Measurements from ENCODE around the gene SF3B5.
"Not testable (repeated sequence)": the region's sequence is repeated elsewhere in the genome, so short reads cannot be mapped to it uniquely, and the experiment has no call there.

Gene SF3B5

GRCh38 chr6:144104898-144105487, 9.6 kb upstream of the SF3B5 start:
- DNase-seq (ENCODE audit: low read depth, low spot score): no peak

DNA sequence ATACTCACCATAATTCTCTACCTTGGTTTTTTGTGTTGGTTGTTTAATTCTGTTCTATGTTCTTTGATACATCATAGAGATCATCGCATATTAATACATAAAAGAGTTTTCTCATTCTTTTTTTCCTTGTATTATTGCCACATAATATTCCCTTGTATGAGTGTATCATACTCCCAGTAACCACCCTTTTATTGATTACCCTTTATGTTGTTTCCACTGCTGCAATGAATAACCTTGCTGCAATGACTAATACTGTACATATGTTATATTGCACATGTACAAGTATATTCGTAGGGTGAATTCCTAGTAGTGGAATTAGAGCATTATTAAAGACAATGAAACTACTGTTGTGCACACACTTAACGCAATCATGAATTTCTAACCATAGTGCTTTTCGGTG, 9.1 kb upstream of the SF3B5 start:
- no peak for DNase-seq (ENCODE audit: low read depth, low spot score)

DNA sequence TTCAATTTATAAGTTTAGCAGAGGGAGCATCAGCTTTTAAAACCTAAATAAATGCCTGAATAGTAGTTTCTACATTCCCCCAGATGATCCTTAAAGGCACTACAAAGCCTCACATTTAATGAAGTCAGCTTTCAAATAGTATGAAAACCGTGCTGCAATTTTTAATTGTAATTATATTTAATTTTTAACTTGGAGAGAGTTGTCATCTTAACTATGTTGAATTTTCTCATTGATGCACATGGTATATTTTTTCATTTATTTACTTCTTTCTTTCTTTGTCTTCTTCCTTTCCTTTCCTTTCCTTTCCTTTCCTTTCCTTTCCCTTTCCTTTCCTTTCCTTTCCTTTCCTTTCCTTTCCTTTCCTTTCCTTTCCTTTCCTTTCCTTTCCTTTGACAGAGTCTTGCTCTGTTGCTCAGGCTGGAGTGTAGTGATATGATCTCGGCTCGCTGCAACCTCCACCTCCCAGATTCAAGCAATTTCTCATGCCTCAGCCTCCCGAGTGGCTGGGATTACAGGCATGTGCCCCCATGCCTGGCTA, 7.7 kb upstream of the SF3B5 start:
- no peak for DNase-seq (ENCODE audit: low read depth, low spot score)

- DNase-seq (ENCODE audit: low read depth, low spot score): no peak
These were observed 3.6 kb upstream of the SF3B5 start for GRCh38 chr6:144098993-144099392.

- DNase-seq (ENCODE audit: low read depth, low spot score): no peak
These were observed 641 bp downstream of the SF3B5 start for GRCh38 chr6:144094731-144095133.

- no peak for DNase-seq (ENCODE audit: low read depth, low spot score)
These were observed 1.7 kb downstream of the SF3B5 start for GRCh38 chr6:144093658-144094057.

GRCh38 chr6:144093236-144093635, 2.1 kb downstream of the SF3B5 start:
- DNase-seq (ENCODE audit: low read depth, low spot score): no peak

GRCh38 chr6:144090384-144090783, 5.0 kb downstream of the SF3B5 start:
- no peak for DNase-seq (ENCODE audit: low read depth, low spot score)

DNA sequence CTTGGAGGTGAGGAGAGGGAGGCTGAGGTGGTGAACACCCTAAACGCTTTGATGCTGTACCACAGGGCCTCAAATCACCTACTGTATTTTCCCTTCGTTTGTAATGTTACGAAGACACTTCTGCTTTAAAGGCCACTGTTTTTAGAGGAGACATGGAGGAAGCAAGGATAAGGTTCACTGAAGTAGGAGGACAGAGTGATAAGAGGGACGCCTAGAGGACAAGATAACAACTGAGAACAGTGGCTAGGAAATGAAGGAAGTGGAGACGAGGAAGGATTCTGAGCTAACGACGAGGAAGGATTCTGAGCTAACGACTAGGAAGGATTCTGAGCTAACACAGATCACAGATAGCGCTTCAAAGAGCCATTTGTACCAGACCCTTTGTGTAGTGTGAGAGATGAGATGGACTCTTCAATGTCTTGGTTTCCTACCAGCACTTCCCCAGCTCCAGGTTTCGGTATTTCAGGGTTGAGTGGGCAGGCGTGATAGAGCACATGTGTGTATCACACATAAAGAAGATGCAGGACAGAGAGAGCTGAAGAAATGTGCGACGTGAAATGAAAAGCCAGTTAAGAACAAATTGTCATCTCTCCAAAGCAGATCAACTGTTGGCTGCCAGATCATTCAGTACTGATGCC, 7.5 kb downstream of the SF3B5 start:
- no peak for DNase-seq (ENCODE audit: low read depth, low spot score)

GRCh38 chr6:144086959-144087358, 8.4 kb downstream of the SF3B5 start:
- no peak for DNase-seq (ENCODE audit: low read depth, low spot score)

- no peak for DNase-seq (ENCODE audit: low read depth, low spot score)
These were observed 12.2 kb downstream of the SF3B5 start for GRCh38 chr6:144083172-144083571.

- DNase-seq (ENCODE audit: low read depth, low spot score): not testable (repeated sequence)
These were observed 13.0 kb downstream of the SF3B5 start for GRCh38 chr6:144082412-144082811.

GRCh38 chr6:144077871-144078270, 17.5 kb downstream of the SF3B5 start:
- no peak for DNase-seq (ENCODE audit: low read depth, low spot score)

GRCh38 chr6:144075875-144076274, 19.5 kb downstream of the SF3B5 start:
- DNase-seq (ENCODE audit: low read depth, low spot score): no peak

- no peak for DNase-seq (ENCODE audit: low read depth, low spot score)
These were observed 20.2 kb downstream of the SF3B5 start for GRCh38 chr6:144075187-144075586.

GRCh38 chr6:144073024-144073423, 22.3 kb downstream of the SF3B5 start:
- no peak for DNase-seq (ENCODE audit: low read depth, low spot score)

DNA sequence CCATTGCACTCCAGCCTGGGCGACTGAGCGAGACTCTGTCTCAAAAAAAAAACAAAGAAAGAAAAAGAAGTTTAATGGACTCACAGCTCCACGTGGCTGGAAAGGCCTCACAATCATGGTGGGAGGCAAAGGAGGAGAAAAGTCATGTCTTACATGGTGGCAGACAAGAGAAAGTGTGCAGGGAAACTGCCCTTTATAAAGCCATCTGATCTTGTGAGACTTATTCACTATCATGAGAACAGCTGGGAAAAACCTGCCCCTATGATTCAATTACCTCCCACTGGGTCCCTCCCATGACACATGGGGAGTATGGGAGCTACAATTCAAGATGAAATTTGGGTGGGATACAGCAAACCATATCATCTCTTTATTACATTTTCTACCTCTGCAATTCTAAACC, 25.9 kb downstream of the SF3B5 start:
- DNase-seq (ENCODE audit: low read depth, low spot score): no peak

DNA sequence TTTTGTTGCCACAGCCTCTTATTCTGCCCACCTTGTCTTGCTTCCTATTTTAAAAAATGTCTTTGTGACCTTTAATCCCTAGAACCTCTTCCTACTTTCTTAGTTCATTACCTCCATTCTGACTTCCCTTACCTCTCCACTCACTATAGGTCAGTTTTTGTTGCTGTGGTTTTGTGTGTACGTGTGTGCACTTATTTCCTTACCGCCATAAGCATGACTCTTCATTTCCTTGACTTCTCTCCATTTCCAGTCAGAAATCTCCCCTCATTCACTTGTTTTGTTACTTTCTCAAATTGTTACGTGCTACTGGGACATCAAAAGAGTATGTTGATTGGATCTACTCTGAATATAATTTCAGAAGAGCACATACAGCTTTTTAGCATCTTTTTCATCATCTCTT, 26.6 kb downstream of the SF3B5 start:
- DNase-seq (ENCODE audit: low read depth, low spot score): no peak

- DNase-seq (ENCODE audit: low read depth, low spot score): no peak
These were observed 28.5 kb downstream of the SF3B5 start for GRCh38 chr6:144066741-144067484.

GRCh38 chr6:144066255-144066654, 29.1 kb downstream of the SF3B5 start:
- no peak for DNase-seq (ENCODE audit: low read depth, low spot score)

DNA sequence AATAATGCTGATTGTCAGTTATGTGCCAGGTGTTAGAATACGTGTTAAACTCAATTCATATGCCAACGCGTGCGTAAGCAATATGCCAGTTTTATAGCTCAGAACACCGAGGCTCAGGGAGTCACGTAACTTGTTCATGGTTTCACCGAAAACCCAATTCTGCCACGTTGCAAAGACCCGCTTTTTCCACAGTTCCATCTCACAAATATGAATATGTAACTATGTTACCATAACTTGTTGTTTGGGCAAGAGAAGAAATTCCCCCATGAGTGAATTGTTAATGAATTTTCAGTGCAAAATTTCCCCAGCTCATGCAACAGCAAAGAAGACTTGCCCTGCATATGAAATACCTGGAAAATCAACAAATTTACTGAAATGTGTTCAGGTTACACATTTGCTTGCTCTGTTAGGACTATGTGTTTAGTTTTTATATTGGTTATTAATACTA, 30.1 kb downstream of the SF3B5 start:
- no peak for DNase-seq (ENCODE audit: low read depth, low spot score)

DNA sequence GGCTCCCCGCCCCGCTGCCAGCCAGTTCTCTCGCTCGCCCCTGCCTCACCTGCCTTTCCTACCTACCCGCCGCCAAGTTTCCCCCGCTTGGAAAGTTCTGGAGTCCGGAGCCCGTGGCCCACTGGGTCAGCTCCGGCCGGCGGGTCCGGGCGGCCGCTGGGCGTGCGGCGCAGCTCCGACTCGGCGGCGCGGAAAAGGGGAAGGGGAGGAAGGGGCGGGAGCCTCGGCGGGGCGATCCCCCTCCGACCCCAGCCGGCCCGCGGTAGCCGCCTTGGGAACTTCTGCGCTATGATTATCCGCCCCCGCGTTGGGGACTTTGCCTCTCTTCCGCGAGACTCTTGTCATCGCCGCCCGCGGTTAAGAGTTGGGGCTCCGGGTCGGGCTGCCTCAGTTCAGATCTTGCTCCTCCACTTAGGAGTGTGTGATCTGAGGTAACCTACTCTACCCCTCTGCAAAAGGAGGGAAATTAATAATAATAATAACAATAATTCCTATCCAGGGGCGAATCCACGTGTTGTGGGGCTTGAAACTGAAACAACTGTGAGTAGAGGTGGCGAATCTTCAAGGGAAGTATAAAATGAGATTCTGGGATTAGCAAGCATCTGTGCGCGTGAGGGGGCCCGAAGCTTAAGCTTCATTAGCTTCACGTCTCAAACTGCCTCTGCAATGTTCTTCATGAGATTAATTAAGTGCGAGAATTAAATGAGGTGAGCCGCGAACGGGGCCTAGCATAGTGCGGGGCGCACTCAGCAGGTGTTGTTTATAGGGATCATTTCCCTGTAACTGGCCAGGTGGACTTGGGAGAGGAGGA, 30.8 kb downstream of the SF3B5 start:
- peak; percentile 6 for DNase-seq (ENCODE audit: low read depth, low spot score)

All from ELF-1 (cell line).